HL-60 (cell line): ENCODE measurements around the gene CDC42BPB.

ENCODE experiments used
- DNase-seq, 2 experiments: peaks; one replicate each; pipeline ENCODE4 v3.0.0-alpha.2; 2010 to 2020; ENCODE audit warnings: low read depth in 1 of 2, low spot score in 1 of 2
- H3K27ac ChIP-seq: fragments of 250-450 bp; sonication (Bioruptor Pico); replicated peaks from 2 replicates; pipeline ENCODE4 v1.5.1; 2020; ENCODE audit warnings: mild to moderate bottlenecking, moderate library complexity
- H3K27me3 ChIP-seq: fragments of 250-450 bp; sonication (Bioruptor Pico); 2 replicates; pipeline ENCODE4 v1.5.1; 2021; ENCODE audit warnings: mild to moderate bottlenecking, moderate library complexity; ENCODE audit not compliant: insufficient read depth, poor library complexity, severe bottlenecking
- H3K4me3 ChIP-seq: replicated peaks from 2 replicates; pipeline ENCODE4 v1.5.1; 2011; ENCODE audit warnings: mild to moderate bottlenecking, control low read depth, low read length; ENCODE audit not compliant: insufficient read depth
- GABPA ChIP-seq: IDR thresholded peaks from 2 replicates; pipeline ENCODE4 v1.6.1; 2012; ENCODE audit warnings: low read depth
- POLR2AphosphoS5 ChIP-seq: IDR thresholded peaks from 2 replicates; pipeline ENCODE4 v1.6.1; 2012; ENCODE audit warnings: low read depth
- SPI1 ChIP-seq: IDR thresholded peaks from 2 replicates; pipeline ENCODE4 v1.6.1; 2012; ENCODE audit warnings: low read depth, mild to moderate bottlenecking, borderline replicate concordance
- TF ChIP-seq, protein P1 (sequence below): IDR thresholded peaks from 2 replicates; pipeline ENCODE4 v1.6.1; 2012; ENCODE audit warnings: low read depth; ENCODE audit not compliant: insufficient replicate concordance
- TF ChIP-seq, protein P2 (sequence below): IDR thresholded peaks from one replicate; pipeline ENCODE4 v1.5.1; 2011; ENCODE audit warnings: low read length, control low read depth, inconsistent platforms; ENCODE audit not compliant: insufficient read depth

The CDC42BPB gene

DNA sequence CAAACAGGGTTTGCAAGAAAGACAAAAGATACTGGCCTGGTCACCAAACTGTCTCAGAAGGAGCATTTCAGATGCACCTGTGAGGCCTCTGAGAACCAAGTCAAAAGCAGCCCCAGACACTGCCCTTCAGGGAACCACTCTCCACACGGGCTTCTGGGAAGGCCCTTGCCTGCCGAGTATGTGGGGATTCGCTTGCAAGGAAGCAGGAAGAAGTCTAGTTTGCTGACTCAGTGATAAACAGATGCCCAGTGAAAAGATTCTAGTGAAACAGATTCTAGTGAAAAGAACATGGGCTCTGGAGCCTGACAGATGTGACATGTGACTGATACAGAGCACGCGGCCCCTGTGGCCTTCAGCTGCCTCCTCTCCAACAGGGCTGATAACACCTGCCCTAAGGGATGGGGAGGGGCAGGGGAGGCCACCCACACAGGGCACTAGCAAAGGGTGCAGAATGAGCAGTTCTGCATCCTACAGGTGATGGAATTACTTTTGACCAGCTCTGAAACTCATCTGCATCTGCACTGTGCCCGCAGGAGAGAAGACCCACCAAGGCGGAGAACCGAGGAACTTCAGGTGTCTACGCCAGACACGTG lies 115.8 kb downstream of the CDC42BPB start:
- TF ChIP-seq, protein P1, sequence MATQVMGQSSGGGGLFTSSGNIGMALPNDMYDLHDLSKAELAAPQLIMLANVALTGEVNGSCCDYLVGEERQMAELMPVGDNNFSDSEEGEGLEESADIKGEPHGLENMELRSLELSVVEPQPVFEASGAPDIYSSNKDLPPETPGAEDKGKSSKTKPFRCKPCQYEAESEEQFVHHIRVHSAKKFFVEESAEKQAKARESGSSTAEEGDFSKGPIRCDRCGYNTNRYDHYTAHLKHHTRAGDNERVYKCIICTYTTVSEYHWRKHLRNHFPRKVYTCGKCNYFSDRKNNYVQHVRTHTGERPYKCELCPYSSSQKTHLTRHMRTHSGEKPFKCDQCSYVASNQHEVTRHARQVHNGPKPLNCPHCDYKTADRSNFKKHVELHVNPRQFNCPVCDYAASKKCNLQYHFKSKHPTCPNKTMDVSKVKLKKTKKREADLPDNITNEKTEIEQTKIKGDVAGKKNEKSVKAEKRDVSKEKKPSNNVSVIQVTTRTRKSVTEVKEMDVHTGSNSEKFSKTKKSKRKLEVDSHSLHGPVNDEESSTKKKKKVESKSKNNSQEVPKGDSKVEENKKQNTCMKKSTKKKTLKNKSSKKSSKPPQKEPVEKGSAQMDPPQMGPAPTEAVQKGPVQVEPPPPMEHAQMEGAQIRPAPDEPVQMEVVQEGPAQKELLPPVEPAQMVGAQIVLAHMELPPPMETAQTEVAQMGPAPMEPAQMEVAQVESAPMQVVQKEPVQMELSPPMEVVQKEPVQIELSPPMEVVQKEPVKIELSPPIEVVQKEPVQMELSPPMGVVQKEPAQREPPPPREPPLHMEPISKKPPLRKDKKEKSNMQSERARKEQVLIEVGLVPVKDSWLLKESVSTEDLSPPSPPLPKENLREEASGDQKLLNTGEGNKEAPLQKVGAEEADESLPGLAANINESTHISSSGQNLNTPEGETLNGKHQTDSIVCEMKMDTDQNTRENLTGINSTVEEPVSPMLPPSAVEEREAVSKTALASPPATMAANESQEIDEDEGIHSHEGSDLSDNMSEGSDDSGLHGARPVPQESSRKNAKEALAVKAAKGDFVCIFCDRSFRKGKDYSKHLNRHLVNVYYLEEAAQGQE = no peak
- TF ChIP-seq GABPA (no peak), POLR2AphosphoS5 (no peak), SPI1 (no peak)
- TF ChIP-seq, protein P2, sequence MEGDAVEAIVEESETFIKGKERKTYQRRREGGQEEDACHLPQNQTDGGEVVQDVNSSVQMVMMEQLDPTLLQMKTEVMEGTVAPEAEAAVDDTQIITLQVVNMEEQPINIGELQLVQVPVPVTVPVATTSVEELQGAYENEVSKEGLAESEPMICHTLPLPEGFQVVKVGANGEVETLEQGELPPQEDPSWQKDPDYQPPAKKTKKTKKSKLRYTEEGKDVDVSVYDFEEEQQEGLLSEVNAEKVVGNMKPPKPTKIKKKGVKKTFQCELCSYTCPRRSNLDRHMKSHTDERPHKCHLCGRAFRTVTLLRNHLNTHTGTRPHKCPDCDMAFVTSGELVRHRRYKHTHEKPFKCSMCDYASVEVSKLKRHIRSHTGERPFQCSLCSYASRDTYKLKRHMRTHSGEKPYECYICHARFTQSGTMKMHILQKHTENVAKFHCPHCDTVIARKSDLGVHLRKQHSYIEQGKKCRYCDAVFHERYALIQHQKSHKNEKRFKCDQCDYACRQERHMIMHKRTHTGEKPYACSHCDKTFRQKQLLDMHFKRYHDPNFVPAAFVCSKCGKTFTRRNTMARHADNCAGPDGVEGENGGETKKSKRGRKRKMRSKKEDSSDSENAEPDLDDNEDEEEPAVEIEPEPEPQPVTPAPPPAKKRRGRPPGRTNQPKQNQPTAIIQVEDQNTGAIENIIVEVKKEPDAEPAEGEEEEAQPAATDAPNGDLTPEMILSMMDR = no peak
- no peak for DNase-seq
- Histone ChIP-seq H3K27me3 (no peaks in the 10 kb centered on the region), H3K4me3 (no peak overlapping the region), H3K27ac (no peak overlapping the region)

DNA sequence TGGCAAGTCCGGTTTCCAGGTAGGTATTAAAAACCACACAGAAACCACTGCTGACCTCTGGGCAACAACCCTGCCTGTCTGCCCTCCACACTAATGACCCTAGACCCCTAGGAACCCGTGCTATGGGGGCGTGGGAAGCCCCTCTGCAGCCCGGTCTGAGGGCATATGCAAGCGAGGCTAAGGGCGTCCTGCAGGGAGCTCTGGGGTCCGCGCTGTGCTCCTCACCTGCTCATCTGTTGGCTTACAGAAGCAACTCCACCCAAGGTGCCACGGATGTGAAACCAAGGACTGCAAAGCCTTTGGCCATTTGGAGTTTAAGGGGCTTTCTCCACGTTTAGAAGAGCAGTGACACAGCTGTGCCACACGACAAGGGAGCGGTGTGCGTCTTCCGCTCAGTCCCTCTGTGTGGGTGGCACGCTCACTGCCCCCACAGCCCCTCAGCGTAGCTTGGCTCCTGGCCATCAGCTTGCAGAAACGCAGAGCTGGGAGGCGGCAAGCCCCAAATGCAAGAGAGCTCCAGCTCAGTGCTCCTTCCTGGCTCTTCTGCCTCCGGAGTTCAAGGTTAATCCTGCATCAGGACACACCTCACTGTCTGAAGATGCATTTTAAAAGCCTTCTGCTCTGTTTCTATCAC lies 116.5 kb downstream of the CDC42BPB start:
- TF ChIP-seq GABPA (no peak), SPI1 (no peak), POLR2AphosphoS5 (no peak)
- TF ChIP-seq, protein P2 = no peak
- TF ChIP-seq, protein P1 = no peak
- H3K4me3 ChIP-seq = no peak overlapping the region
- no peak overlapping the region for H3K27ac ChIP-seq
- no peaks in the 10 kb centered on the region for H3K27me3 ChIP-seq
- no peak for DNase-seq

DNA sequence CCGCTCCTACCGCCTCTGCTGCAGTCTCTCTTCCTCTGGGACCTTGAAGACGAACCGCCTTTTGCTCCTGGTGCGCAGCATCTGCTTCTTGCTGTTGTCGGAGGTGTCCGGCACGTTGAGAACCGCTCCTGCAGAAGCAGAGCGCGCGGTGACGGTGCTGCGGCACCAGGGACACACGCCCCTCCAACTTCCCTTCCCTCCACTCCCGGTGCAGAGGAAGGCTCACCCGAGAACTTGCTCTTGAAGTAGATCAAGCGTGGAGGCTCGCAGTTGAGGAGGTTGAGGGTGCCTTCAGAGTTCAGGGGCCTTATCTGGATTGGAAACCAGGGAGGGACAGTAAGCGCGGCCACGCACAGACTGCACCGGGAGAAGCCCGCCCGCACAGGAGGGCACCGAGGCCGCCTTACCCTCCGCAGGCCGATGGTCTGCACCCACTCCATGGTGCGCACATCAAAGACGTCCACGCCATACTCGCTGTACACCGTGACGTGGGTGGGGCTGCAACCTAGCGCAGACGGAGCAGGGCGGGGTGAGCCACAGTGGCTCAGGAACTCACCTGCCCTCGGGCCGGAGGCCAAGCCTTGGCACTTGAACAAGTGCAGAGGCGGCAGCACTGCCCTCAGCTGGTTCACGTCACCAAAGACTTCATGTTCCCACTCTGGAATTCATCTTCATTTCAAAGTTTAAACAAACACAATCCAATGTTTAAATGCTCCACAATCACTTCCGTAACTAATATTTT lies 117.4 kb downstream of the CDC42BPB start:
- no peak for DNase-seq
- H3K4me3 ChIP-seq = no peak overlapping the region
- TF ChIP-seq SPI1 (no peak), POLR2AphosphoS5 (no peak), GABPA (no peak)
- TF ChIP-seq, protein P2 = no peak
- TF ChIP-seq, protein P1 = no peak

More for the DNA sequence above, 117.4 kb downstream of the CDC42BPB start:
- no peaks in the 10 kb centered on the region for H3K27me3 ChIP-seq
- H3K27ac ChIP-seq = no peak overlapping the region
